ENCODE data around the gene HPCAL4. TPM values are rescaled to one million over a fixed set of nuclear protein-coding genes. Genes with fewer than 3 reads are reported as not detected.

HPCAL4 gene
- total and polyA plus RNA-seq, 2 experiments from 2014 or later, result 0.08 to 1.2 TPM

- ATAC-seq (no peak), DNase-seq (ENCODE audit: low spot score) (no peak)
- H3K4me3 Mint-ChIP-seq, result no peak overlapping the region
- Histone ChIP-seq H3K27ac (ENCODE audit: low read depth) (no peak overlapping the region), H3K4me3 (no peak overlapping the region), H3K79me2 (replicated peaks; ENCODE audit: insufficient read depth) (no peaks in the 10 kb centered on the region), H3K27me3 (ENCODE audit: insufficient read depth) (peaks cover 85% of the 10 kb centered on the region), H4K20me1 (replicated peaks; ENCODE audit: insufficient read depth) (no peaks in the 10 kb centered on the region), H2AFZ (no peak overlapping the region), H3K4me1 (ENCODE audit: insufficient read depth) (no peaks in the 10 kb centered on the region), H3K36me3 (ENCODE audit: insufficient read depth) (no peaks in the 10 kb centered on the region), H3K9me2 (ENCODE audit: insufficient read depth) (no peaks in the 10 kb centered on the region), H3F3A (replicated peaks; ENCODE audit: low read depth) (no peaks in the 10 kb centered on the region), H3K4me2 (no peak overlapping the region)
- peaks cover 55% of the 10 kb centered on the region for H3K27me3 Mint-ChIP-seq (ENCODE audit: insufficient read depth, low read depth, poor library complexity)
- H3K36me3 Mint-ChIP-seq (ENCODE audit: low read depth), result no peaks in the 10 kb centered on the region
- H3K27ac Mint-ChIP-seq, result no peak overlapping the region
- TF ChIP-seq ZNF114 (CRISPR knock-in tag; IDR thresholded peaks at IDR 0.05) (no peak), CTCF (conservative IDR thresholded peaks at IDR 0.05; ENCODE audit: low read depth in 2 of 2) (no peak)
- peaks cover 1% of the 10 kb centered on the region; the same call in 2 of the 3 replicates for H3K4me1 Mint-ChIP-seq
- no peaks in the 10 kb centered on the region for H3K9me3 Mint-ChIP-seq
These were observed 28.4 kb downstream of the HPCAL4 start for GRCh38 chr1:39662861-39663260.

- no peaks in the 10 kb centered on the region for H4K20me1 ChIP-seq (replicated peaks; ENCODE audit: insufficient read depth)
- Mint-ChIP-seq H3K27me3 (ENCODE audit: insufficient read depth, low read depth, poor library complexity) (peaks cover 36% of the 10 kb centered on the region), H3K9me3 (no peaks in the 10 kb centered on the region), H3K36me3 (ENCODE audit: low read depth) (no peaks in the 10 kb centered on the region), H3K4me3 (no peak overlapping the region), H3K4me1 (peaks cover 3% of the 10 kb centered on the region; the same call in 2 of the 3 replicates), H3K27ac (no peak overlapping the region)
- H3K79me2 ChIP-seq (replicated peaks; ENCODE audit: insufficient read depth), result no peaks in the 10 kb centered on the region
- H3K4me2 ChIP-seq, result no peak overlapping the region
- ATAC-seq, result no peak
- no peaks in the 10 kb centered on the region for H3K36me3 ChIP-seq (ENCODE audit: insufficient read depth)
- H2AFZ ChIP-seq, result no peak overlapping the region
- H3K4me1 ChIP-seq (ENCODE audit: insufficient read depth), result no peaks in the 10 kb centered on the region
- H3F3A ChIP-seq (replicated peaks; ENCODE audit: low read depth), result no peaks in the 10 kb centered on the region
- H3K27ac ChIP-seq (ENCODE audit: low read depth), result no peak overlapping the region
- H3K4me3 ChIP-seq, result no peak overlapping the region
- no peaks in the 10 kb centered on the region for H3K9me2 ChIP-seq (ENCODE audit: insufficient read depth)
- H3K27me3 ChIP-seq (ENCODE audit: insufficient read depth), result peaks cover 65% of the 10 kb centered on the region
- DNase-seq (ENCODE audit: low spot score), result no peak
- TF ChIP-seq STAT1 (IDR thresholded peaks at IDR 0.05; ENCODE audit: unreplicated experiment) (no peak), ETS1 (IDR thresholded peaks at IDR 0.05) (no peak), POLR2AphosphoS5 (IDR thresholded peaks at IDR 0.05; ENCODE audit: low read depth) (no peak), CTCF (conservative IDR thresholded peaks at IDR 0.05; ENCODE audit: low read depth in 2 of 2) (no peak), JUNB (IDR thresholded peaks at IDR 0.05; ENCODE audit: unreplicated experiment) (no peak), EZH2phosphoT487 (IDR thresholded peaks at IDR 0.05; ENCODE audit: unreplicated experiment) (no peak), ZNF331 (CRISPR knock-in tag; IDR thresholded peaks at IDR 0.05; ENCODE audit: low read depth) (no peak), ZNF114 (CRISPR knock-in tag; IDR thresholded peaks at IDR 0.05) (no peak), CREB1 (CRISPR knock-in tag; IDR thresholded peaks at IDR 0.05; ENCODE audit: low read depth) (no peak), EZH2 (IDR thresholded peaks at IDR 0.05; ENCODE audit: low read depth, unreplicated experiment) (no peak), ZNF462 (CRISPR knock-in tag; IDR thresholded peaks at IDR 0.05) (no peak)
These were observed 31.7 kb downstream of the HPCAL4 start for GRCh38 chr1:39659538-39659937.

Measured in GM23338 (cell line).